Brain microvascular endothelial cell (primary cell): ENCODE data around the gene INCENP.

Source experiments
- DNase-seq: peaks from one replicate; pipeline ENCODE4 v3.0.0-alpha.2; 2020
- H3K27ac ChIP-seq: fragments of 250-450 bp; sonication (Bioruptor Pico); 2 replicates; pipeline ENCODE4 v1.5.1; 2020; ENCODE audit warnings: mild to moderate bottlenecking, moderate library complexity
- H3K27me3 ChIP-seq: fragments of 250-450 bp; sonication (Bioruptor Pico); replicated peaks from 2 replicates; pipeline ENCODE4 v1.5.1; 2020; ENCODE audit warnings: mild to moderate bottlenecking
- H3K36me3 ChIP-seq: fragments of 250-450 bp; sonication (Bioruptor Pico); replicated peaks from 2 replicates; pipeline ENCODE4 v1.5.1; 2020; ENCODE audit warnings: mild to moderate bottlenecking
- H3K4me3 ChIP-seq: 2 replicates; pipeline ENCODE4 v1.5.1; 2011; ENCODE audit warnings: low read depth, mild to moderate bottlenecking, control low read depth, low read length, moderate library complexity
- CTCF ChIP-seq: IDR thresholded peaks from 2 replicates; pipeline ENCODE4 v1.5.1; 2011; ENCODE audit warnings: low read depth, mild to moderate bottlenecking, moderate library complexity, low read length, control low read depth, inconsistent platforms; ENCODE audit errors: missing control alignments
- in situ Hi-C: cut with HindIII; loops from 2 replicates; pipeline ENCODE4 v1.10.0; 2017; ENCODE audit warnings: low sequenced_read_pairs, low pct_ligation_motif_present

INCENP gene

DNA sequence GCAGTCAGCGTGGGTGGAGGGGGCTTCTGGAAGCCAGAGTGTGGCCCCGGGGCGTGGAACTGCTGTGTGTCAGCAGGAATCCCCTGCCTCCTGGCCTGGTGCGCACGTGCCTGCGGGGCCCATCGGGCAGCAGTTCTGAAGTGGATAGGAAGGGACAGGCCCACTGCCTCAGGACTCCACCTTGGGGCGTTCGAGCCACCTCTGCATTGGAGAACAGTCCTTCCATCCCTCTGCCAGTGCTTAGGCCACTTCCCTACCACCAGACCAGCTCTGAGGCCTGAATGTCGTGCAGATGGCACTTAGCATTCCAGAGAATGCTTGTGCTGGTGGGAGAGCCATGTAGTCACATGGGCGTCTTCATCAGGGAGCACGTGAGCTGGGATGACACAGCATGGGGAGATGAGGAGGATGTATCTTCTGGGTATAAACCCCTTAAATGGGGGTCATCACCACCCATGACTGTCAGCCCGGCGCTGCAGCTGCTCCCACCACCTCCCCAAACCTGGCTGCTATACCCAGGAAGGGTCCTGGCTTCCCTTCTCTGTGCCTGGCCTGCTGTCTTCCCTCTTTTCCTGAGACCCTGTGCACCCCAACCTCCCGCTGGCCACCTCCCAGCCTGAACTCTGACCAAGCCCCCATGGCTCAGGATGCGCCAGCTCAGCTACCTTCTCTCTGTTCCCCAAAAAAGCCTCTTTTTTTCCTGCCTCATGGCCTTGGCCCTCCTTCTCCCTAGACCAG is 9.7 kb downstream of the INCENP start:
- Histone ChIP-seq H3K4me3 (no peak overlapping the region), H3K27me3 (no peaks in the 10 kb centered on the region), H3K27ac (no peak overlapping the region), H3K36me3 (peaks cover 15% of the 10 kb centered on the region)
- in situ Hi-C loops: no loop called here
- DNase-seq: no peak
- no peak for TF ChIP-seq CTCF

- no peaks in the 10 kb centered on the region for H3K27me3 ChIP-seq
- H3K27ac ChIP-seq: no peak overlapping the region
- H3K4me3 ChIP-seq: no peak overlapping the region
- no peak for DNase-seq
- in situ Hi-C loops: no loop called here
- TF ChIP-seq CTCF: no peak
- H3K36me3 ChIP-seq: peaks cover 7% of the 10 kb centered on the region
These were observed 13.6 kb downstream of the INCENP start for GRCh38 chr11:62137276-62137861.

DNA sequence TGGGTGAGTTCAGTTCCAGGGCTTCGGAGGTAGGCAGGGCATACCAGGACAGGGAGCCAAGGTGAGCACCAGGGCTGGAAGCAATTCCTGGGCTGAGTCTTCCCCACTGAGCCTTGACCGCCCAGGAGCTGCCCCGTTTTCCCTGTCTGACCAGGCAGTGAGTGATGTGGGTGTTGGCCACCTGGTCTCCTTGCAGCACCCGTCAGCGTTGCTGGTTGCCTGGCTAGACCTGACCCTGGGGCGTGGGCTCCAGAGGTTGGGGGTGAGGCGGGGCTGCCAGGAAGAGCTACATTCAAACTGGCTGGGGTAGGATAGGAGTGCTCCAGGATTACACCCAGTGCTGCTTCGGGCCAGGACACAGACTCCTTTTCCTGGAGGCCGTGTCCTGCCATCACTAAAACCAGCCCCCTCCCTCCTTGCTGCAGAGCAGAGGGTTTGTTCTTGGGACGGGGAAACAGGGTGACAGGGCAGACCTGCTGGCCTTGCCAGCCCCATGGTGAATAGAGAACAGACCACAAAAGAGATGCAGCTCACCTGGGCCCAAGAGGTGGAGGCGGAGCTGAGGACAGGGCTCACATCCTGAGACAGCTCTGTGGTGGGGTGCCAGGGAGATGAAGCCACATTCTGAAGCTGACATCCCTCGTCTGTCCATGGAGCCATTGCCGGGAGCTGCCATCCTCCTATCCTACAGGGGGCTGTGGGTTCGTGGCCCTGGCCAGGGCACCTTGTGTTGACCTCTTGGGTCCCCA is 14.2 kb downstream of the INCENP start:
- H3K27ac ChIP-seq: no peak overlapping the region
- no peak overlapping the region for H3K4me3 ChIP-seq
- DNase-seq: no peak
- no peaks in the 10 kb centered on the region for H3K27me3 ChIP-seq
- TF ChIP-seq CTCF: no peak
- in situ Hi-C loops: no loop called here
- peaks cover 9% of the 10 kb centered on the region for H3K36me3 ChIP-seq

- Histone ChIP-seq H3K4me3 (no peak overlapping the region), H3K27ac (no peak overlapping the region), H3K36me3 (peaks cover 11% of the 10 kb centered on the region), H3K27me3 (no peaks in the 10 kb centered on the region)
- in situ Hi-C loops: no loop called here
- no peak for TF ChIP-seq CTCF
- DNase-seq: no peak
These were observed 15.0 kb downstream of the INCENP start for GRCh38 chr11:62138630-62139425.

- in situ Hi-C loops: no loop called here
- no peak for DNase-seq
- H3K4me3 ChIP-seq: no peak overlapping the region
- TF ChIP-seq CTCF: no peak
- no peak overlapping the region for H3K27ac ChIP-seq
- peaks cover 11% of the 10 kb centered on the region for H3K36me3 ChIP-seq
- H3K27me3 ChIP-seq: no peaks in the 10 kb centered on the region
These were observed 15.9 kb downstream of the INCENP start for GRCh38 chr11:62139526-62140303.
